GM12874 (cell line): ENCODE data around the gene ZSWIM3.

Experiments used
- TF ChIP-seq, protein P1 (sequence below): IDR thresholded peaks from 2 replicates; pipeline ENCODE4 v1.5.1; 2011; ENCODE audit warnings: low read depth, mild to moderate bottlenecking, control low read depth, low read length, moderate library complexity; ENCODE audit not compliant: insufficient read depth

ZSWIM3 gene

GRCh38 chr20:45890985-45891983 is 33.9 kb downstream of the ZSWIM3 start, which contains the start of the genes CTSA and NEURL2:
Gene CTSA (plus strand): TSS chr20:45891335. CDS start chr20:45891569, 234 bp downstream.
Gene NEURL2 (minus strand): TSS chr20:45891208. CDS start chr20:45890991, 217 bp downstream.
- TF ChIP-seq, protein P1, sequence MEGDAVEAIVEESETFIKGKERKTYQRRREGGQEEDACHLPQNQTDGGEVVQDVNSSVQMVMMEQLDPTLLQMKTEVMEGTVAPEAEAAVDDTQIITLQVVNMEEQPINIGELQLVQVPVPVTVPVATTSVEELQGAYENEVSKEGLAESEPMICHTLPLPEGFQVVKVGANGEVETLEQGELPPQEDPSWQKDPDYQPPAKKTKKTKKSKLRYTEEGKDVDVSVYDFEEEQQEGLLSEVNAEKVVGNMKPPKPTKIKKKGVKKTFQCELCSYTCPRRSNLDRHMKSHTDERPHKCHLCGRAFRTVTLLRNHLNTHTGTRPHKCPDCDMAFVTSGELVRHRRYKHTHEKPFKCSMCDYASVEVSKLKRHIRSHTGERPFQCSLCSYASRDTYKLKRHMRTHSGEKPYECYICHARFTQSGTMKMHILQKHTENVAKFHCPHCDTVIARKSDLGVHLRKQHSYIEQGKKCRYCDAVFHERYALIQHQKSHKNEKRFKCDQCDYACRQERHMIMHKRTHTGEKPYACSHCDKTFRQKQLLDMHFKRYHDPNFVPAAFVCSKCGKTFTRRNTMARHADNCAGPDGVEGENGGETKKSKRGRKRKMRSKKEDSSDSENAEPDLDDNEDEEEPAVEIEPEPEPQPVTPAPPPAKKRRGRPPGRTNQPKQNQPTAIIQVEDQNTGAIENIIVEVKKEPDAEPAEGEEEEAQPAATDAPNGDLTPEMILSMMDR, result no peak

GRCh38 chr20:45892049-45892825 is 34.8 kb downstream of the ZSWIM3 start:
- TF ChIP-seq, protein P1, result no peak

GRCh38 chr20:45892828-45893500 is 35.5 kb downstream of the ZSWIM3 start:
- TF ChIP-seq, protein P1, result no peak

DNA sequence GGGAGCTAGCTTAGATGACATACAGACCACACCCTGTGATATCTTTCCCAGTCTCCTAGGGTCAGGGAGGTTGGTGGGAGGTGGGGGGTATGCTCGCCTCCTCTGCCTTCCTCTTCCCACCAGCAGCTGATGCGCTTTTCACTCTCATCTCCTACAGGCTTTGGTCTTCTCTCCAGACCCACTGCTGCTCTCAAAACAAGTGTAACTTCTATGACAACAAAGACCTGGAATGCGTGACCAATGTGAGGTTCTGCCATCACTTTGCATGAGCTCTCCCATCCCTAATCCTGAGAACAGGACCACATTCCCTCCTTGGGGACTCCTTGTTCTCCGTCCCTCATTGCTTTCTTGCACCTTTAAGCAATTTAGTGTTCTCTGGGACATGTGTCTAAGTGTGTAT is 36.4 kb downstream of the ZSWIM3 start:
- TF ChIP-seq, protein P1, result no peak

- TF ChIP-seq, protein P1, result no peak
These were observed 37.4 kb downstream of the ZSWIM3 start for GRCh38 chr20:45894797-45895196.

GRCh38 chr20:45896641-45897161 is 39.3 kb downstream of the ZSWIM3 start:
- TF ChIP-seq, protein P1, result no peak
